Motor neuron (in vitro differentiated cells): ENCODE data around the gene CRTC1. TPM values are rescaled to one million over a fixed set of nuclear protein-coding genes. Genes with fewer than 3 reads are reported as not detected.

Experiments
- ATAC-seq, 8 experiments: fragments of 200-7000 bp; cut with Tn5 transposase; replicated peaks in 6 of 8; 2 replicates each; pipeline ENCODE4 v1.8.0; 2021; ENCODE audit warnings: mild to moderate bottlenecking in 8 of 8, moderate library complexity in 8 of 8
- H3K27ac ChIP-seq, 2 donors: fragments of 250-450 bp; sonication (Bioruptor Pico); 2 replicates each; pipeline ENCODE4 v1.9.0; 2021; ENCODE audit warnings: antibody characterized with exemption in 2 of 2, mild to moderate bottlenecking in 2 of 2, moderate library complexity in 1 of 2
- H3K4me1 ChIP-seq, 2 donors: fragments of 250-450 bp; sonication (Bioruptor Pico); replicated peaks in 1 of 2; 2 replicates each; pipeline ENCODE4 v1.6.1; 2021; ENCODE audit warnings: antibody characterized with exemption in 2 of 2, mild to moderate bottlenecking in 2 of 2, moderate library complexity in 1 of 2
- H3K4me3 ChIP-seq, 5 donors: fragments of 250-450 bp; sonication (Bioruptor Pico); 2 replicates each; pipeline ENCODE4 v1.9.0; 2021; ENCODE audit warnings: antibody characterized with exemption in 5 of 5, mild to moderate bottlenecking in 5 of 5, moderate library complexity in 4 of 5
- WGBS, 10 experiments: fragments of 450-650 bp; shearing (Covaris generic); methylation state at CpG; one replicate each; pipeline ENCODE4 v1.0.0; 2022; 5-methylcytosine and 5-hydroxymethylcytosine counted together
- in situ Hi-C, 9 experiments: fragments of 400-800 bp; cut with MboI; loops; one replicate each; pipeline ENCODE4 v1.15.0; 2021; ENCODE audit warnings: low sequenced_read_pairs in 9 of 9, low pct_unique_long_range_greater_than_20kb in 2 of 9; ENCODE audit not compliant: unreplicated experiment in 9 of 9
- total RNA-seq, 8 experiments: library from RNA; unstranded; fragments of 300-600 nt; gene quantifications; 2 replicates each; pipeline versions ENCODE4 v1.2.3 to v1.2.4, GENCODE V29; 2022

Gene CRTC1
- total RNA-seq, 8 experiments from 2014 or later = 2.0 to 8.8 (median 8.0) TPM

GRCh38 chr19:18667531-18668251 lies 15.8 kb upstream of the CRTC1 start:
- 20 to 93% (median 88%) methylated on average over 1 to 12 of the region's 55 CpGs; no CpG with 5 or more reads in 6 of the 10 experiments for WGBS, 10 experiments
- peaks cover 2 to 13% of the 10 kb centered on the region in 2 donors for H3K4me1 ChIP-seq
- H3K27ac ChIP-seq = no peak overlapping the region
- no peak for ATAC-seq
- in situ Hi-C loops = no loop called here
- no peak overlapping the region for H3K4me3 ChIP-seq

- no peak for ATAC-seq
- in situ Hi-C loops = no loop called here
- WGBS, 10 experiments = 87 to 98% (median 96%) methylated on average over 9 to 19 of the region's 38 CpGs; no CpG with 5 or more reads in 5 of the 10 experiments
- Histone ChIP-seq H3K4me1 (peaks cover 0 to 10% of the 10 kb centered on the region in 2 donors), H3K4me3 (no peak overlapping the region), H3K27ac (no peak overlapping the region)
These were observed 15.2 kb upstream of the CRTC1 start for GRCh38 chr19:18668252-18668631.

- in situ Hi-C loops = no loop called here
These were observed 14.5 kb upstream of the CRTC1 start for GRCh38 chr19:18668744-18669523.

GRCh38 chr19:18669524-18669817 lies 14.0 kb upstream of the CRTC1 start:
- Histone ChIP-seq H3K4me1 (peaks cover 0 to 10% of the 10 kb centered on the region in 2 donors), H3K27ac (no peak overlapping the region), H3K4me3 (no peak overlapping the region)
- in situ Hi-C loops = no loop called here
- 68 to 97% (median 74%) methylated on average over 5 to 9 of the region's 12 CpGs; no CpG with 5 or more reads in 7 of the 10 experiments for WGBS, 10 experiments
- peak in 1 of 8 experiments; percentile 15 for ATAC-seq

More at GRCh38 chr19:18668744-18669523, 14.5 kb upstream of the CRTC1 start:
- 91 to 100% (median 95%) methylated on average over 3 to 12 of the region's 58 CpGs; no CpG with 5 or more reads in 7 of the 10 experiments for WGBS, 10 experiments
- H3K4me3 ChIP-seq = no peak overlapping the region
- no peak overlapping the region for H3K27ac ChIP-seq
- peaks cover 0 to 10% of the 10 kb centered on the region in 2 donors for H3K4me1 ChIP-seq
- ATAC-seq = no peak

GRCh38 chr19:18669883-18670282 lies 13.6 kb upstream of the CRTC1 start:
- no peak for ATAC-seq
- H3K4me1 ChIP-seq = peaks cover 0 to 10% of the 10 kb centered on the region in 2 donors
- no peak overlapping the region for H3K27ac ChIP-seq
- 80 to 100% (median 88%) methylated on average over 1 to 7 of the region's 11 CpGs; no CpG with 5 or more reads in 4 of the 10 experiments for WGBS, 10 experiments
- in situ Hi-C loops = no loop called here
- H3K4me3 ChIP-seq = no peak overlapping the region

GRCh38 chr19:18670312-18670711 lies 13.2 kb upstream of the CRTC1 start:
- peaks cover 0 to 10% of the 10 kb centered on the region in 2 donors for H3K4me1 ChIP-seq
- no peak for ATAC-seq

GRCh38 chr19:18671303-18672043 lies 12.0 kb upstream of the CRTC1 start:
- in situ Hi-C loops = no loop called here
- Histone ChIP-seq H3K4me3 (no peak overlapping the region), H3K4me1 (peaks cover 0 to 10% of the 10 kb centered on the region in 2 donors), H3K27ac (no peak overlapping the region)
- ATAC-seq = no peak
- WGBS, 10 experiments = 48 to 100% (median 94%) methylated on average over 1 to 16 of the region's 35 CpGs; no CpG with 5 or more reads in 6 of the 10 experiments

More at GRCh38 chr19:18670312-18670711, 13.2 kb upstream of the CRTC1 start:
- in situ Hi-C loops = no loop called here
- 60 to 100% (median 74%) methylated on average over 1 to 11 of the region's 13 CpGs; no CpG with 5 or more reads in 3 of the 10 experiments for WGBS, 10 experiments
- H3K27ac ChIP-seq = no peak overlapping the region
- H3K4me3 ChIP-seq = no peak overlapping the region

GRCh38 chr19:18672044-18672451 lies 11.4 kb upstream of the CRTC1 start:
- 13 to 94% (median 48%) methylated on average over 2 to 7 of the region's 24 CpGs; no CpG with 5 or more reads in 6 of the 10 experiments for WGBS, 10 experiments
- in situ Hi-C loops = no loop called here
- no peak overlapping the region for H3K27ac ChIP-seq
- no peak overlapping the region for H3K4me3 ChIP-seq
- peak in 1 of 8 experiments; percentile 21 for ATAC-seq
- H3K4me1 ChIP-seq = peaks cover 0 to 10% of the 10 kb centered on the region in 2 donors

- Histone ChIP-seq H3K4me1 (peaks cover 2 to 12% of the 10 kb centered on the region in 2 donors), H3K27ac (no peak overlapping the region), H3K4me3 (no peak overlapping the region)
- in situ Hi-C loops = no loop called here
- WGBS, 10 experiments = 30 to 90% (median 81%) methylated on average over 1 to 8 of the region's 13 CpGs; no CpG with 5 or more reads in 5 of the 10 experiments
- ATAC-seq = peak in 2 of 8 experiments; percentile 50 to 65
These were observed 10.7 kb upstream of the CRTC1 start for GRCh38 chr19:18672606-18673337.

GRCh38 chr19:18674616-18675015 lies 8.9 kb upstream of the CRTC1 start:
- 40 to 100% (median 80%) methylated on average over 1 to 7 of the region's 11 CpGs; no CpG with 5 or more reads in 1 of the 10 experiments for WGBS, 10 experiments
- Histone ChIP-seq H3K27ac (no peak overlapping the region), H3K4me1 (peaks cover 8 to 17% of the 10 kb centered on the region in 2 donors), H3K4me3 (no peak overlapping the region)
- no peak for ATAC-seq
- in situ Hi-C loops = no loop called here

GRCh38 chr19:18675779-18676178 lies 7.7 kb upstream of the CRTC1 start:
- WGBS, 10 experiments = 50 to 60% methylated on average over 1 to 2 of the region's 5 CpGs; no CpG with 5 or more reads in 8 of the 10 experiments
- no peak overlapping the region for H3K27ac ChIP-seq
- in situ Hi-C loops = no loop called here
- H3K4me3 ChIP-seq = no peak overlapping the region
- peaks cover 8% of the 10 kb centered on the region in 2 donors for H3K4me1 ChIP-seq
- no peak for ATAC-seq

GRCh38 chr19:18676692-18677091 lies 6.8 kb upstream of the CRTC1 start:
- 86 to 100% (median 92%) methylated on average over 1 to 3 of the region's 7 CpGs; no CpG with 5 or more reads in 5 of the 10 experiments for WGBS, 10 experiments
- peaks cover 8% of the 10 kb centered on the region in 2 donors for H3K4me1 ChIP-seq
- ATAC-seq = no peak
- H3K27ac ChIP-seq = no peak overlapping the region
- in situ Hi-C loops = no loop called here
- H3K4me3 ChIP-seq = no peak overlapping the region
